NK-92 (cell line): ENCODE data around the gene IQGAP1.

Experiments used
- DNase-seq: peaks from one replicate; lab custom pipeline; 2025; ENCODE audit not compliant: unreplicated experiment; lab: John Stamatoyannopoulos, UW

The IQGAP1 gene

DNA sequence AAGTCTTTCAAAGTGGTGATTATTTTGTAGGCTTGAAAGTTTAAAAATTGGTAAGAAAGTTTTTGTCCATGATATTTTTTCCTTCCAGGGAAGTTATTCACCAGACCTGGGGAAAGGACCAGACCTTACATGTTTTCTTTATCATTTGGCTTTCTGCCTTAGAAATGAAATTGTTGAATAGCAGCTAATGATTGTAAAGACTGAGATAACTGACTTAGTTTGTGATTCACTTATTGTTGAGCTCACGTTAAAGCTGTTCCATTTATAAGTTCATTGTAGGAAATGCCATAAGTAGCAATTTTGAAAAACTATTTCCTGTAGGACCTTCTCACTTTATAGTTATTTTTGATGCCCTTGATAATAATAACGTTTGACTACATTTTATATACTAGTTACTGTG lies 51.9 kb downstream of the IQGAP1 start:
- DNase-seq, result no peak

GRCh38 chr15:90441027-90441426 lies 53.0 kb downstream of the IQGAP1 start:
- no peak for DNase-seq

GRCh38 chr15:90442423-90442822 lies 54.4 kb downstream of the IQGAP1 start:
- DNase-seq, result no peak

GRCh38 chr15:90449206-90449735 lies 61.2 kb downstream of the IQGAP1 start:
- DNase-seq, result no peak

DNA sequence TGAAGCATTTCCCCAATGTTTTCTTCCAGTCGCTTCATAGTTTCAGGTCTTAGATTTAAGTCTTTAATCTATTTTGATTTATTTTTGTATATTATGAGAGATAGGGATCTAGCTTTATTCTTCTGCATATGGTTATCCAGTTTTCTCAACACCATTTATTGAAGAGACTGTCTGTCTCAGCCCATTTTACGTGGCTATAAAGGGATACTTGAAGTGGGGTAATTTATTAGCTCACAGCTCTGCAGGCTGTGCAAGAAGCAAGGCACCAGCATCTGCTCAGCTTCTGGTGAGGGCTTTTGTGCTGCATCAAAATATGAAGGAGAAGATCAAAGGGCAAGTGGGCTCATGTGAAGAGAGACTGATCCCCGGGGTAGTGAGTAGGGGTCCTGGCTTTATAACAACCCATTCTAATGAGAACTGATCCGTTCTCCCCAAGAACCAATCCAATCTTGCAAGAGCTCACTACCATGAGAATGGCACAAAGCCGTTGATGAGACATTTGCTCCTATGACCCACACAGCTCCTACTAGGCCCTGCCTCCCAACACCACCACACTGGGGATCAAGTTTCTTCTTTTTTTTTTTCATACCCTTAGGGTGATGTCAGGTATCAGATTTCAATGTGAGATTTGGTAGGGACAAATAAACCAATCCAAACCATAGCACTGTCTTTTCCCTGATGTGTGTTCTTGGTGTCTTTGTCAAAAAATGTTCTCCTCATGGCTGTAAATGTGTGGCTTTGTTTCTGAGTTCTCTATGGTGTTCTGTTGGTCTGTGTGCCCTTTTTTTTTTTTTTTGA lies 63.2 kb downstream of the IQGAP1 start:
- no peak for DNase-seq

DNA sequence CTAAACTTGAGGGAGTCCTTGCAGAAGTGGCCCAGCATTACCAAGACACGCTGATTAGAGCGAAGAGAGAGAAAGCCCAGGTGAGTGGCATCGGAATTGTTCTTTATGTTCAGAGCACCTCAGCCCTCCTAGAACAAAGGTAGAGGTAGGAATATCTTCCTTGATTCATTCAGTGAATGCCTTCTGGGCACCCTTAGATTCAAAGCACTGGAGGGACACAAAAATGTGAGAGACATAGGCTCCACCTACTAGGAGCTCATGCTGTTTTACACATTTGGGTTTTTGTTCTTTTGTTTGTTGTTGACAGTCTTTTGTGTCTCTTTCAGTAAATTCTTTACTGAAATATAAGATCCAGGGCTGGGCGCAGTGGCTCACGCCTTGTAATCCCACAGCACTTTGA lies 68.2 kb downstream of the IQGAP1 start:
- DNase-seq, result no peak

DNA sequence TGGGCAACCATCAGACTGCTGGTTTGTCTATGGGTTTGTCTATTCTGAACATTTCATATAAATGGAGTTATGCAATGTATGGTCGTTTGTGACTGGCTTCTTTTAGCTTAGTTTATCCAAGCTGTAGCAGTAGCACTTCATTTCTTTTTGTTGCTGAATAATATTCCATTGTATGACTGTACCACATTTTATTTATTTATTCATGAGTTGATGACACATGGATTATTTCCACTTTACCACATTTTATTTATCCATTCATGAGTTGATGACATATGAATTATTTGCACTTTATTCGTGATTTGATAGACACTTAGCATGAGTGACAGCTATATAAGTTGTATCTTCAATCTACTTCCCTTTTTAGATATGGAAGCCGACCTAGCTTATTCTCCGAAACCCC lies 70.0 kb downstream of the IQGAP1 start:
- DNase-seq, result no peak

GRCh38 chr15:90459368-90459767 lies 71.3 kb downstream of the IQGAP1 start:
- no peak for DNase-seq

DNA sequence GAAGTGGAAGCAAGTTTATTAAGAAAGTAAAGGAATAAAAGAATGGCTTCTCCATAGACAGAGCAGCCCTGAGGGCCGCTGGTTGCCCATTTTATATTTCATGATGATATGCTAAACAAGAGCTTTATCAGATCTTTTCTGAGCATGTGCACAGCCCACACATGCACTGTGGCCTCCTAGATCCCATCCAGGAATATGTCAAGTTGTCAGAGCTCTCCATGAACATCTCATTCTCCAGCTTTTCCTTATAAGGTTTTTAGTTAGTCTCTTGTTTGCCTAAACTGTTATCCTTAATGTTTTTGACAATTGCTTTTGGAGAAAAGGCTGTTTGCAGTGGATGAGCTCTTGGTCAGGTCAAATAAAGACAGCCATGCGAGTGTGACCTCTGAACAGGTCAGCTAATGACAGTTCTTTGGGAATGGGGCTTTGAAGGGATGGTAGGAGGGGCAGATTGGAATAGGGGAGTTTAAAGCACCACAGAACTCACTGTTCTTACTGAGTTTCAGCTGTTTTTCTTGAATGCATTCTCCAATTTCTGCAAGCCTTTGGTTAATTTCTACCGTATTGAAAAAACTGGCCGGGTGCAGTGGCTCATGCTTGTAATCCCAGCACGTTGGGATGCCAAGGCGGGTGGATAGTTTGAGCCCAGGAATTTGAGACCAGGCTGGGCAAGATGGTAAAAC lies 72.2 kb downstream of the IQGAP1 start:
- DNase-seq, result no peak

- DNase-seq, result no peak
Measured at GRCh38 chr15:90463381-90463780, 75.3 kb downstream of the IQGAP1 start.

DNA sequence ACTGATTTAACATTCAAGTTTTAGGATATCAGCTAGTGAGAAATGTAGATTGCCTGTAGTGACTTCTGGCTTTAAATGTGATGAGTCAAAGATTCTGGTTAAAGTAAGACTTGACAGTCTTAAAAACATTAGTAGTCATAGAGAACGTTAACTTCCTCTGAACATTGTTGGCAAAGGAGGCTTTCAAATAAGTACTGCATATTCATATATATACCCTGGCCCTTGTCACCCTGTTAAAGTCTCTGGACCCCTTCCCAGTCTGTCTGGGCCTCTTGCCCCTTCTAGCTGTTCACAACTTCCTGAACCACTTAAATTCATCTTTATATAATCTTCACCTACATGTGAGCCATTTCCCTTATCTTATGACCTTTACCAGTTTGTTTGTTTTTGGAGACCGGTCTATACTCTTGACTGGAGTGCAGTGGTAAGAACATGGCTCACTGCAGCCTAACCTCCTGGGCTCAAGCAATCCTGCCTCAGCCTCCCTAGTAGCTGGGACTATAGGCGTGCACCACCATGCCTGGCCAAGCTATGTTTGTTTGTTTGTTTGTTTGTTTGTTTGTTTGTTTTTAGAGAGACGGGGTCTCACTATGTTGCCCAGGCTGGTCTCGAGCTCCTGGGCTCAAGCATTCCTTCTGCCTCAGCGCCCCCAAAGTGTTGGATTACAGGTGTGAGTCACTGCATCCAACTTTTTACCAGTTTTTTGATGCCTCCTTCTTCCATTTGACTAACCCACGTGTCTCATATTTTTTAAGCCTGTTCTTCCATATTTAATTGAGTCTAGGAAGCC lies 77.3 kb downstream of the IQGAP1 start:
- DNase-seq, result no peak

DNA sequence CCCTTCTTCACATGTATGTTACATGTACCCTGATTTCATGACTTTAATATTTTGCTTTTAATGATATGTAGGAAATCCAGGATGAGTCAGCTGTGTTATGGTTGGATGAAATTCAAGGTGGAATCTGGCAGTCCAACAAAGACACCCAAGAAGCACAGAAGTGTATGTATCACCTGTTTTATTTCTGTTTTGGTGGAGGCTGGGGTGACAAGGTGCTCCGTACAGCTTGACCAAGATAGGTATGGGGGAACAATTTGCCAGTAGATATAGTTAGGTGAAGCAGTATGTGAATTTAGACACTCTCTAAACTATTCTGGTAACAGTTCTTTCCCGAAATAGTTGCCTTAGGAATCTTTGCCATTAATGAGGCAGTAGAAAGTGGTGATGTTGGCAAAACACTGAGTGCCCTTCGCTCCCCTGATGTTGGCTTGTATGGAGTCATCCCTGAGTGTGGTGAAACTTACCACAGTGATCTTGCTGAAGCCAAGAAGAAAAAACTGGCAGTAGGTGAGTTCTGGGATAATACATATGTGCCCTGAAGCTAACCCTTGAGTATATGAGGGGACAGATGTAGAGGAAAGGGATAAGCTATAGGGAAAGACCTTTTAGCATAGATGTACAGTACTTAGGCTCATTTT lies 78.0 kb downstream of the IQGAP1 start:
- no peak for DNase-seq

DNA sequence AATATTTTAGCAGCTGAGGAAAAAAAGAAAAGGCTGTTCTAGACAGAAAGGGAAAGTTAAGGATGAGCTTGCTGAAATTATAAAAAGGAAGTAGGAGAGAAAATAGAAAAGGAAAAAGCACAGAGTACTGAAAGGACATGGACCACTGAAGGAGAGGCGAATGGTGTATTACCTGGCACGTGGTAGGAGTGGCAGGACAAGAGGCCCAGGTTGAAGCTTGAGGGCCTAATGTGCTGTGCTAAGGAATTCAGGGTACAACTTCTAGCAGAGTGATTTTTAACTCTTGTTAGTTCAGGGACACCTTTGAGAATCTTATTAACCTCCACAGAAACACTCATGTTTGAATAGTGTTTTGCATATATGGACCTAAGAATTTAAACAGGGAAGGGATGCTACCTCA lies 81.7 kb downstream of the IQGAP1 start:
- no peak for DNase-seq

DNA sequence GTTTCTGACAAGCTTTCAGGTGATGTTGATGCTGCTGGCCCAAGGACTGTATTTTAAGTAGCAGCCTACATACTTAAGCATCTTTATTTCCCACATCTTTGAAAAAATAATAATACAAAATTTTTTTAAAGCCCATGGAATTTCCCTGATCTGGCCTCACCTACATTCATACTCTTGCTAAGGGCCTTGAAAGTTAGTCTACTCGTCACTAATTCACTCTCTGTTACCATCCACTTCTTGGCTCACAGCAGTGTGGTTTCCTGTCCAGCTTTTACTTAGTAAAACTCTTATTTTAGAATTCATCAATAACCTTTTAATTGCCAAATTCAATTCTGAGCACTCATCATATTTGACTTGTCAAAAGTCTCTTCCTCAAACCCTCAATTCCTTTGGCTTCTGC lies 82.4 kb downstream of the IQGAP1 start:
- DNase-seq, result no peak

DNA sequence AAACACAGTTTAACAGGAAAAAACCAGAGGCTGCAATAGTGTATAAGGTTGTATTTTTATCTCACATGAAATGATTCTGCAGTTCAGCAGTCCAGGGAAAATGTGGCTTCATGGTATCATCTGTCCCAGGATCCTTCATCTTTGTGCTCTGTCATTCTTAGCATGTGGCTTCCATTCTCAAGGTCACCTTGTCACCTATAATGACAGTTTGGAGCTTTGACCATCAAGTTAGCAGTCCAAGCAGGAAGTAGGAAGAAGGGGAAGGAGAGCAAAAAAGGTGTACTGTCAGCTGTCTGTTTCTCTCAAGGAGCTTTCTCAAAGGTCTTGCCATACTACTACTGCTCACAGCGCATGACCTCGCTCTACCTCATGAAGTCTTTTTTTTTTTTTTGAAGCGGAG lies 83.1 kb downstream of the IQGAP1 start:
- DNase-seq, result no peak

- no peak for DNase-seq
Measured at GRCh38 chr15:90471769-90472168, 83.7 kb downstream of the IQGAP1 start.

DNA sequence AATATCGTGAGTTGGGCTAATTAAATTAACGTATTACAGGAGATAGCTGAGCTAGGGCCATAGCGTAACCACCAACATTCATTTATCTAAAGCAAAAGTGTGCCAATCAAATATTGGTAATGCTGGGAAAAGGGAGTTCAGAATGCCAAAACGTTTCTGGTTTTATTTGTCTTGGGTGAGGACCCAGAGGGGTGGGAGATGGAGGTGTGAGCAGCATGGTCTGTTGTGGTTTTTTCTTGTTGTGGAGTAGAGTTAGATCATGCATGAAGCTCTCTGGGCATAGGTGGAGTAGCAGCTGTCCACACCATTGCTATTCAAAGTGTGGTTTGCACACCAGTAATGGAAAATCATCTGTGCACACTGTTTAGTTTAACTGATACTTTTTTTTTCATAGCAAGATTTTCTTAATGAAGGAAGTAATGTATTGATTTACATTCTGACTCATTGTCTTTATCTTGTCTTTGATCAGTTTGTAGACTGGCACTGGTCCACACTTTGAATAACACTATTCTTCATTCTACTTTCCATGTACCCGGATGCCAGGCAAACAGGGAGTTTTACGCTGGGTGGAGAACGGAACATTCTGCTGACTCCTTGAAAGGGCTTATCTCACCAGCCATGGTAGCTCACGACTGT lies 90.9 kb downstream of the IQGAP1 start:
- DNase-seq, result no peak

DNA sequence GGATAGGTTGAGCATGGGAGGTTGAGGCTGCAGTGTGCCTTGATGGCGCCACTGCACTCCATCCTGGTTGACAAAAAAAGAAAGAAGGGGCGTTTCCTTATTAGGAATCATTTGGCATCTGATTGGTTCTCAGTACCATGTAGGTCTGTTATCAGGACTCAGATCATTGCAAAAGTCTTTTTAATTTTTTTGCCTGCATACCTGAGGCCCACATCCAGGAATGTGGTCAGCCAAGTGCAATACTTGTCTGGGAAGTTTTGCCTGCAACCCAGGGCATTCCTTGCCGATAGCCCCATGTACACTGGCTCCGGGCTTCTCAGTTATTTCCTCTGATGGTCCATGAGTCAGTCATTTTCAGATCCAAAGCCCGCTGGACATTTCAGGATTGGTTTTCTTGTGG lies 91.6 kb downstream of the IQGAP1 start:
- no peak for DNase-seq

- no peak for DNase-seq
Measured at GRCh38 chr15:90481023-90481422, 93.0 kb downstream of the IQGAP1 start.

- DNase-seq, result no peak
Measured at GRCh38 chr15:90482124-90483011, 94.3 kb downstream of the IQGAP1 start.
